Pancreas (tissue), 10 donors: ENCODE measurements around the gene RAB35. TPM values are rescaled to one million over a fixed set of nuclear protein-coding genes. Genes with fewer than 3 reads are reported as not detected.

Source experiments
- ATAC-seq, 4 donors: fragments of 200-7000 bp; cut with Tn5 transposase; one replicate each; pipeline versions ENCODE4 v1.8.0 to v1.9.1; 2020; ENCODE audit warnings: mild to moderate bottlenecking in 4 of 4, moderate library complexity in 4 of 4
- DNase-seq, 6 donors: peaks; one replicate each; pipeline ENCODE4 v3.0.0-alpha.2; 2020
- FAIRE-seq: peaks from 2 replicates; lab custom pipeline; 2012; peaks lifted over from hg19 to GRCh38; lab: Jason Lieb, UNC
- H3K27ac ChIP-seq, 4 donors: fragments of 200-600 bp; sonication (generic); 1 replicate in 3 of 4; 2 replicates in 1 of 4; pipeline versions ENCODE4 v1.5.0 to v1.8.0; 2020
- H3K27me3 ChIP-seq, 4 donors: fragments of 200-600 bp; one replicate each; pipeline ENCODE4 v1.8.0; 2021
- H3K36me3 ChIP-seq, 3 donors: fragments of 200-600 bp; sonication (generic) in 1 of 3; one replicate each; pipeline versions ENCODE4 v1.5.0 to v1.8.0; 2020 to 2021
- H3K4me1 ChIP-seq, 3 donors: fragments of 200-600 bp; one replicate each; pipeline ENCODE4 v1.8.0; 2021
- H3K4me3 ChIP-seq, 4 donors: fragments of 200-600 bp; sonication (generic) in 2 of 4; one replicate each; pipeline versions ENCODE4 v1.5.0 to v1.8.0; 2020 to 2021
- H3K9me3 ChIP-seq, 4 donors: fragments of 200-600 bp; one replicate each; pipeline ENCODE4 v1.8.0; 2021
- CTCF ChIP-seq, 4 donors: fragments of 200-600 bp; sonication (generic) in 3 of 4; IDR thresholded peaks; one replicate each; pipeline versions ENCODE4 v1.5.0 to v1.8.0; 2021; ENCODE audit warnings: antibody characterized with exemption in 4 of 4
- WGBS, 2 donors: extraction: QIAGEN DNeasy Blood & Tissue Kit; methylation state at CpG; one replicate each; pipeline ENCODE4 v1.1.7; 2013; 5-methylcytosine and 5-hydroxymethylcytosine counted together
- intact Hi-C, 3 donors: fragments of 100-400 bp; cut with DNase I; formaldehyde crosslinking; loops; one replicate each; pipeline versions ENCODE4 v1.11.1 to v1.14.2; 2022
- polyA plus RNA-seq, 2 donors: library from polyadenylated mRNA; stranded (reverse); fragments of 200-250 nt; gene quantifications; one replicate each; pipeline ENCODE4 v1.2.3, GENCODE V29; 2013
- total RNA-seq, 6 donors: library from RNA; stranded (reverse); fragmentation: NEBNext Ultra II Directional in 4 of 6; extraction: Animal tissue kit (Norgen Biotek cat#: 25700) in 4 of 6; gene quantifications; one replicate each; pipeline versions ENCODE4 v1.2.1 to v1.2.4, GENCODE V29; 2021 to 2023
- donor health status: healthy with polysubstance abuse.
- donor health status: DM: no; HTN: no; CAD: no; lungs with moderate emphysema.
- donor health status: DM: no; HTN: no; CAD: no.
- donor health status: control.
- donor health status: control.
- donor health status: Bipolar disorder and iron deficiency.
- donor health status: DM: yes; HTN: yes; CAD: no.
- donor health status: DM: no; HTN: no; CAD: no.
- donor health status: DM: no; HTN: no; CAD: no.
- donor health status: DM: yes; HTN: yes; CAD: no.

The RAB35 gene
- total and polyA plus RNA-seq, 8 donors = 10.7 to 23.0 (median 14.5) TPM

- ATAC-seq = no peak
- peaks cover 11 to 81% (median 60%) of the 10 kb centered on the region in 3 donors for H3K36me3 ChIP-seq
Observed at GRCh38 chr12:120158351-120158750, 41.8 kb upstream of the RAB35 start.

GRCh38 chr12:120157678-120158077 is 41.1 kb upstream of the RAB35 start:
- Histone ChIP-seq H3K4me3 (no peak overlapping the region), H3K9me3 (no peaks in the 10 kb centered on the region), H3K27me3 (no peaks in the 10 kb centered on the region), H3K27ac (no peak overlapping the region), H3K36me3 (peaks cover 11 to 81% (median 59%) of the 10 kb centered on the region in 3 donors), H3K4me1 (no peaks in the 10 kb centered on the region)
- TF ChIP-seq CTCF (IDR thresholded peaks at IDR 0.05) = no peak
- intact Hi-C loops = no loop called here
- WGBS, 2 donors = 89% methylated on average over 11 of the region's 11 CpGs
- ATAC-seq (no peak), FAIRE-seq (no peak), DNase-seq (no peak)

More at GRCh38 chr12:120158351-120158750, 41.8 kb upstream of the RAB35 start:
- H3K4me1 ChIP-seq = no peaks in the 10 kb centered on the region
- TF ChIP-seq CTCF (IDR thresholded peaks at IDR 0.05) = no peak
- FAIRE-seq (no peak), DNase-seq (no peak)
- WGBS, 2 donors = 95 to 97% methylated on average over 10 of the region's 10 CpGs
- no peaks in the 10 kb centered on the region for H3K27me3 ChIP-seq
- no peak overlapping the region for H3K27ac ChIP-seq
- no peaks in the 10 kb centered on the region for H3K9me3 ChIP-seq
- intact Hi-C loops = no loop called here
- no peak overlapping the region for H3K4me3 ChIP-seq

GRCh38 chr12:120156315-120157259 is 40.0 kb upstream of the RAB35 start:
- Histone ChIP-seq H3K27ac (no peak overlapping the region), H3K27me3 (no peaks in the 10 kb centered on the region), H3K4me3 (no peak overlapping the region), H3K4me1 (no peaks in the 10 kb centered on the region), H3K36me3 (peaks cover 6 to 76% (median 49%) of the 10 kb centered on the region in 3 donors), H3K9me3 (no peaks in the 10 kb centered on the region)
- DNase-seq (no peak), FAIRE-seq (no peak), ATAC-seq (no peak)
- TF ChIP-seq CTCF (IDR thresholded peaks at IDR 0.05) = no peak
- intact Hi-C loops = no loop called here
- 92 to 93% methylated on average over 22 of the region's 22 CpGs for WGBS, 2 donors

GRCh38 chr12:120155072-120155471 is 38.5 kb upstream of the RAB35 start:
- DNase-seq (no peak), ATAC-seq (no peak), FAIRE-seq (no peak)
- TF ChIP-seq CTCF (IDR thresholded peaks at IDR 0.05) = no peak
- Histone ChIP-seq H3K4me1 (no peaks in the 10 kb centered on the region), H3K27me3 (no peaks in the 10 kb centered on the region), H3K27ac (no peak overlapping the region), H3K9me3 (no peaks in the 10 kb centered on the region), H3K36me3 (peaks cover 0 to 79% (median 49%) of the 10 kb centered on the region in 3 donors), H3K4me3 (no peak overlapping the region)
- intact Hi-C loops = no loop called here
- 96 to 97% methylated on average over 15 of the region's 15 CpGs for WGBS, 2 donors
